MM.1S (cell line): ENCODE data around the gene PLAAT2.

ENCODE experiments used
- CTCF ChIP-seq: fragments of 300-600 bp; sonication (generic); IDR thresholded peaks from 2 replicates; pipeline ENCODE4 v1.5.1; 2016; ENCODE audit warnings: antibody characterized with exemption, low read length, mixed read lengths
- EZH2 ChIP-seq: fragments of 300-600 bp; sonication (generic); optimal IDR thresholded peaks from 2 replicates; pipeline ENCODE3; 2017; ENCODE audit warnings: low read depth, mild to moderate bottlenecking, antibody characterized with exemption, low read length, mixed read lengths
- EZH2phosphoT487 ChIP-seq: fragments of 300-600 bp; sonication (generic); IDR thresholded peaks from 2 replicates; pipeline ENCODE4 v1.6.1; 2018; ENCODE audit warnings: antibody characterized with exemption, low read length

GRCh38 chr11:63564784-63565350, 1.7 kb upstream of the PLAAT2 start:
- TF ChIP-seq EZH2 (no peak), CTCF (no peak), EZH2phosphoT487 (no peak)
